Activated T-cell treated with anti-CD3 and anti-CD28 coated beads, Interleukin-2, amount 50 U/mL, for 4 hours (primary cell): ENCODE measurements around the gene STUM. TPM values are rescaled to one million over a fixed set of nuclear protein-coding genes. Genes with fewer than 3 reads are reported as not detected.
"Not testable (repeated sequence)": the region's sequence is repeated elsewhere in the genome, so short reads cannot be mapped to it uniquely, and the experiment has no call there.

Experiments used
- ATAC-seq, 2 donors: fragments of 200-7000 bp; cut with Tn5 transposase; one replicate each; pipeline ENCODE4 v1.10.0; 2021
- DNase-seq: peaks from one replicate; pipeline ENCODE4 v3.0.0-alpha.2; 2020
- H3K27me3 Mint-ChIP-seq: one replicate; pipeline ENCODE4 v1.8.0; 2021; ENCODE audit warnings: low read depth, mixed read lengths
- H3K36me3 Mint-ChIP-seq: one replicate; pipeline ENCODE4 v1.8.0; 2022; ENCODE audit warnings: mixed read lengths; ENCODE audit not compliant: insufficient read depth
- H3K4me1 Mint-ChIP-seq: one replicate; pipeline ENCODE4 v1.8.0; 2021; ENCODE audit warnings: low read depth, mixed read lengths
- H3K4me3 Mint-ChIP-seq: one replicate; pipeline ENCODE4 v1.8.0; 2021; ENCODE audit warnings: mild to moderate bottlenecking, moderate library complexity, mixed read lengths
- H3K9me3 Mint-ChIP-seq: one replicate; pipeline ENCODE4 v1.8.0; 2021; ENCODE audit warnings: mixed read lengths
- total RNA-seq, 3 donors: library from RNA; stranded (reverse); gene quantifications; one replicate each; pipeline ENCODE4 v1.2.1, GENCODE V29; 2021

The STUM gene
- total RNA-seq, 3 donors from 2014 or later = not detected

GRCh38 chr1:226604560-226605317, 56.2 kb downstream of the STUM start:
- no peak overlapping the region for H3K4me3 Mint-ChIP-seq
- no peak for DNase-seq
- ATAC-seq = no peak
- peaks cover 3% of the 10 kb centered on the region for H3K27me3 Mint-ChIP-seq
- H3K36me3 Mint-ChIP-seq = no peaks in the 10 kb centered on the region
- no peaks in the 10 kb centered on the region for H3K9me3 Mint-ChIP-seq
- no peaks in the 10 kb centered on the region for H3K4me1 Mint-ChIP-seq

- Mint-ChIP-seq H3K9me3 (no peaks in the 10 kb centered on the region), H3K4me1 (no peaks in the 10 kb centered on the region), H3K4me3 (no peak overlapping the region), H3K27me3 (peaks cover 3% of the 10 kb centered on the region), H3K36me3 (no peaks in the 10 kb centered on the region)
- DNase-seq (no peak), ATAC-seq (no peak)
These were observed 56.9 kb downstream of the STUM start for GRCh38 chr1:226605318-226605950.

- H3K4me1 Mint-ChIP-seq = no peaks in the 10 kb centered on the region
- no peaks in the 10 kb centered on the region for H3K36me3 Mint-ChIP-seq
- no peak for DNase-seq
- H3K9me3 Mint-ChIP-seq = no peaks in the 10 kb centered on the region
- no peak overlapping the region for H3K4me3 Mint-ChIP-seq
- no peaks in the 10 kb centered on the region for H3K27me3 Mint-ChIP-seq
- ATAC-seq = no peak
These were observed 58.0 kb downstream of the STUM start for GRCh38 chr1:226606311-226607267.

GRCh38 chr1:226607268-226607660, 58.7 kb downstream of the STUM start:
- H3K27me3 Mint-ChIP-seq = no peaks in the 10 kb centered on the region
- DNase-seq (no peak), ATAC-seq (no peak)
- H3K4me1 Mint-ChIP-seq = no peaks in the 10 kb centered on the region
- no peak overlapping the region for H3K4me3 Mint-ChIP-seq
- no peaks in the 10 kb centered on the region for H3K9me3 Mint-ChIP-seq
- H3K36me3 Mint-ChIP-seq = no peaks in the 10 kb centered on the region

GRCh38 chr1:226607821-226608220, 59.3 kb downstream of the STUM start:
- DNase-seq (no peak), ATAC-seq (no peak)
- no peaks in the 10 kb centered on the region for H3K9me3 Mint-ChIP-seq
- H3K36me3 Mint-ChIP-seq = no peaks in the 10 kb centered on the region
- H3K27me3 Mint-ChIP-seq = no peaks in the 10 kb centered on the region
- no peak overlapping the region for H3K4me3 Mint-ChIP-seq
- H3K4me1 Mint-ChIP-seq = no peaks in the 10 kb centered on the region

GRCh38 chr1:226608699-226609505, 60.3 kb downstream of the STUM start:
- no peaks in the 10 kb centered on the region for H3K4me1 Mint-ChIP-seq
- no peak overlapping the region for H3K4me3 Mint-ChIP-seq
- ATAC-seq = peak; percentile 80 to 90
- H3K9me3 Mint-ChIP-seq = no peaks in the 10 kb centered on the region
- H3K36me3 Mint-ChIP-seq = no peaks in the 10 kb centered on the region
- peak; percentile 63 for DNase-seq
- H3K27me3 Mint-ChIP-seq = no peaks in the 10 kb centered on the region

GRCh38 chr1:226609836-226610455, 61.4 kb downstream of the STUM start:
- no peaks in the 10 kb centered on the region for H3K4me1 Mint-ChIP-seq
- H3K9me3 Mint-ChIP-seq = no peaks in the 10 kb centered on the region
- no peak for ATAC-seq
- no peak for DNase-seq
- no peaks in the 10 kb centered on the region for H3K36me3 Mint-ChIP-seq
- no peak overlapping the region for H3K4me3 Mint-ChIP-seq
- H3K27me3 Mint-ChIP-seq = no peaks in the 10 kb centered on the region

GRCh38 chr1:226610671-226611070, 62.1 kb downstream of the STUM start:
- Mint-ChIP-seq H3K4me1 (no peaks in the 10 kb centered on the region), H3K9me3 (no peaks in the 10 kb centered on the region), H3K36me3 (no peaks in the 10 kb centered on the region), H3K4me3 (no peak overlapping the region), H3K27me3 (no peaks in the 10 kb centered on the region)
- DNase-seq = no peak
- ATAC-seq = no peak

GRCh38 chr1:226611301-226611700, 62.7 kb downstream of the STUM start:
- no peak overlapping the region for H3K4me3 Mint-ChIP-seq

GRCh38 chr1:226611980-226612379, 63.4 kb downstream of the STUM start:
- not testable (repeated sequence) for H3K4me3 Mint-ChIP-seq, ATAC-seq, H3K27me3 Mint-ChIP-seq, DNase-seq, H3K9me3 Mint-ChIP-seq, H3K36me3 Mint-ChIP-seq, H3K4me1 Mint-ChIP-seq

More at GRCh38 chr1:226611301-226611700, 62.7 kb downstream of the STUM start:
- no peak for DNase-seq
- Mint-ChIP-seq H3K27me3 (no peaks in the 10 kb centered on the region), H3K4me1 (no peaks in the 10 kb centered on the region), H3K36me3 (no peaks in the 10 kb centered on the region), H3K9me3 (no peaks in the 10 kb centered on the region)
- no peak for ATAC-seq

GRCh38 chr1:226615876-226616275, 67.3 kb downstream of the STUM start:
- DNase-seq = no peak
- no peaks in the 10 kb centered on the region for H3K27me3 Mint-ChIP-seq
- no peaks in the 10 kb centered on the region for H3K36me3 Mint-ChIP-seq

GRCh38 chr1:226616636-226617035, 68.1 kb downstream of the STUM start:
- Mint-ChIP-seq H3K4me1 (no peaks in the 10 kb centered on the region), H3K4me3 (no peak overlapping the region), H3K27me3 (no peaks in the 10 kb centered on the region), H3K9me3 (no peaks in the 10 kb centered on the region), H3K36me3 (no peaks in the 10 kb centered on the region)
- ATAC-seq (no peak), DNase-seq (no peak)

More at GRCh38 chr1:226615876-226616275, 67.3 kb downstream of the STUM start:
- no peak for ATAC-seq
- H3K4me3 Mint-ChIP-seq = no peak overlapping the region
- no peaks in the 10 kb centered on the region for H3K9me3 Mint-ChIP-seq
- no peaks in the 10 kb centered on the region for H3K4me1 Mint-ChIP-seq

- DNase-seq (no peak), ATAC-seq (no peak)
- no peaks in the 10 kb centered on the region for H3K36me3 Mint-ChIP-seq
- no peaks in the 10 kb centered on the region for H3K9me3 Mint-ChIP-seq
- H3K4me3 Mint-ChIP-seq = no peak overlapping the region
- no peaks in the 10 kb centered on the region for H3K27me3 Mint-ChIP-seq
- no peaks in the 10 kb centered on the region for H3K4me1 Mint-ChIP-seq
These were observed 68.5 kb downstream of the STUM start for GRCh38 chr1:226617109-226617508.
